Stomach (tissue), 4 donors: ENCODE results near the gene MSMO1.

Source experiments
- CTCF ChIP-seq, 7 experiments: fragments of 450-650 bp in 4 of 7; fragments of 200-600 bp in 3 of 7; sonication (generic) in 3 of 7; IDR thresholded peaks; one replicate each; pipeline ENCODE4 v1.5.1; 2016 to 2019; ENCODE audit warnings: antibody characterized with exemption in 7 of 7, control low read depth in 2 of 7, mild to moderate bottlenecking in 1 of 7
- EP300 ChIP-seq: sonication (generic); formaldehyde crosslinking; IDR thresholded peaks from one replicate; pipeline ENCODE4 v1.6.1; 2017; ENCODE audit warnings: antibody characterized with exemption
- POLR2A ChIP-seq, 4 donors: fragments of 450-650 bp; IDR thresholded peaks; one replicate each; pipeline ENCODE4 v1.6.1; 2016; ENCODE audit warnings: antibody characterized with exemption in 4 of 4, control low read depth in 2 of 4, mild to moderate bottlenecking in 1 of 4, moderate library complexity in 1 of 4

GRCh38 chr4:165345666-165346417 is 18.4 kb downstream of the MSMO1 start:
- TF ChIP-seq POLR2A (IDR thresholded peaks at IDR 0.05) (no peak), CTCF (IDR thresholded peaks at IDR 0.05) (no peak), EP300 (no peak)
